HG03139 (cell line): Measurements from ENCODE around the gene SNRNP70.

Experiments
- ATAC-seq: cut with Tn5 transposase; IDR thresholded peaks from one replicate; pipeline ENCODE4 v1.9.1; 2021; ENCODE audit not compliant: unreplicated experiment

Gene SNRNP70

GRCh38 chr19:49101160-49101559 is 15.9 kb downstream of the SNRNP70 start:
- no peak for ATAC-seq

- no peak for ATAC-seq
Observed at GRCh38 chr19:49102303-49102702, 17.1 kb downstream of the SNRNP70 start.

GRCh38 chr19:49103331-49104085 is 18.3 kb downstream of the SNRNP70 start:
- ATAC-seq: no peak

- ATAC-seq: no peak
Observed at GRCh38 chr19:49104229-49104864, 19.1 kb downstream of the SNRNP70 start.

GRCh38 chr19:49106648-49107135 is 21.4 kb downstream of the SNRNP70 start:
- ATAC-seq: no peak

- ATAC-seq: no peak
Observed at GRCh38 chr19:49107625-49108459, 22.6 kb downstream of the SNRNP70 start.

- no peak for ATAC-seq
Observed at GRCh38 chr19:49109051-49109450, 23.8 kb downstream of the SNRNP70 start.

GRCh38 chr19:49109569-49110233 is 24.4 kb downstream of the SNRNP70 start:
- no peak for ATAC-seq

GRCh38 chr19:49110567-49110966 is 25.3 kb downstream of the SNRNP70 start:
- ATAC-seq: no peak

- ATAC-seq: no peak
Observed at GRCh38 chr19:49111218-49111998, 26.2 kb downstream of the SNRNP70 start.

- ATAC-seq: peak; percentile 44
Observed at GRCh38 chr19:49113762-49114629, 28.7 kb downstream of the SNRNP70 start, which contains the start of gene LIN7B. TSS of gene LIN7B (plus strand) at chr19:49114370. CDS start at chr19:49114405, 35 bp downstream.

- ATAC-seq: no peak
Observed at GRCh38 chr19:49114630-49115363, 29.5 kb downstream of the SNRNP70 start.

GRCh38 chr19:49116544-49116943 is 31.3 kb downstream of the SNRNP70 start:
- ATAC-seq: no peak

GRCh38 chr19:49117677-49118564 is 32.7 kb downstream of the SNRNP70 start:
- ATAC-seq: no peak

- ATAC-seq: peak; percentile 65
Observed at GRCh38 chr19:49118565-49119410, 33.5 kb downstream of the SNRNP70 start, which contains the start of gene C19orf73. TSS of gene C19orf73 (minus strand) at chr19:49119143. CDS start at chr19:49119022, 121 bp downstream.
